GM12875 (cell line): ENCODE data around the gene MIA2.
"Not testable (repeated sequence)": the region's sequence is repeated elsewhere in the genome, so short reads cannot be mapped to it uniquely, and the experiment has no call there.

Experiments used
- H3K4me3 ChIP-seq: one replicate; pipeline ENCODE4 v1.5.1; 2011; ENCODE audit warnings: low read depth, low read length, control low read depth
- TF ChIP-seq, protein P1 (sequence below): IDR thresholded peaks from 2 replicates; pipeline ENCODE4 v1.5.1; 2011; ENCODE audit warnings: low read depth, mild to moderate bottlenecking, control low read depth, inconsistent platforms, low read length, moderate library complexity, borderline replicate concordance; ENCODE audit not compliant: insufficient read depth

Gene MIA2

DNA sequence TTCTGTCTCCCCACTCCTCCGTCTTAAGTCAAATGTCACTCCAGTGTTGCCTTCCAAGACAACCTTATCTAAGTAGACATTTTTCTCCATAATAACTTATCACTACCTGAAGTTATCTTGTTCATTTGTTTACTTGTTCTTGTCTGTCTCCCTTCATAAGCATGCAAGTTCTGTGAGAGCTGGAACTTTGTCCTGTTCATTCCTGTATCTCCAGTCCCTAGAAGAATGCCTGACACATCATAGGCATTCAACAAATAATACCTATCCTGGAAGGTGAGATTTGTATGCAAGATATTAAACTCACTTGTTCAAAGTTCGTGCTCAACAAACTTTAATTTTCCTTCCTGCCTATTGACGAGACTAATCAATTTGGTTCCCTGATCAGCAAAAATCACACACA lies 5.7 kb upstream of the MIA2 start:
- TF ChIP-seq, protein P1, sequence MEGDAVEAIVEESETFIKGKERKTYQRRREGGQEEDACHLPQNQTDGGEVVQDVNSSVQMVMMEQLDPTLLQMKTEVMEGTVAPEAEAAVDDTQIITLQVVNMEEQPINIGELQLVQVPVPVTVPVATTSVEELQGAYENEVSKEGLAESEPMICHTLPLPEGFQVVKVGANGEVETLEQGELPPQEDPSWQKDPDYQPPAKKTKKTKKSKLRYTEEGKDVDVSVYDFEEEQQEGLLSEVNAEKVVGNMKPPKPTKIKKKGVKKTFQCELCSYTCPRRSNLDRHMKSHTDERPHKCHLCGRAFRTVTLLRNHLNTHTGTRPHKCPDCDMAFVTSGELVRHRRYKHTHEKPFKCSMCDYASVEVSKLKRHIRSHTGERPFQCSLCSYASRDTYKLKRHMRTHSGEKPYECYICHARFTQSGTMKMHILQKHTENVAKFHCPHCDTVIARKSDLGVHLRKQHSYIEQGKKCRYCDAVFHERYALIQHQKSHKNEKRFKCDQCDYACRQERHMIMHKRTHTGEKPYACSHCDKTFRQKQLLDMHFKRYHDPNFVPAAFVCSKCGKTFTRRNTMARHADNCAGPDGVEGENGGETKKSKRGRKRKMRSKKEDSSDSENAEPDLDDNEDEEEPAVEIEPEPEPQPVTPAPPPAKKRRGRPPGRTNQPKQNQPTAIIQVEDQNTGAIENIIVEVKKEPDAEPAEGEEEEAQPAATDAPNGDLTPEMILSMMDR, result no peak
- H3K4me3 ChIP-seq, result no peak overlapping the region

DNA sequence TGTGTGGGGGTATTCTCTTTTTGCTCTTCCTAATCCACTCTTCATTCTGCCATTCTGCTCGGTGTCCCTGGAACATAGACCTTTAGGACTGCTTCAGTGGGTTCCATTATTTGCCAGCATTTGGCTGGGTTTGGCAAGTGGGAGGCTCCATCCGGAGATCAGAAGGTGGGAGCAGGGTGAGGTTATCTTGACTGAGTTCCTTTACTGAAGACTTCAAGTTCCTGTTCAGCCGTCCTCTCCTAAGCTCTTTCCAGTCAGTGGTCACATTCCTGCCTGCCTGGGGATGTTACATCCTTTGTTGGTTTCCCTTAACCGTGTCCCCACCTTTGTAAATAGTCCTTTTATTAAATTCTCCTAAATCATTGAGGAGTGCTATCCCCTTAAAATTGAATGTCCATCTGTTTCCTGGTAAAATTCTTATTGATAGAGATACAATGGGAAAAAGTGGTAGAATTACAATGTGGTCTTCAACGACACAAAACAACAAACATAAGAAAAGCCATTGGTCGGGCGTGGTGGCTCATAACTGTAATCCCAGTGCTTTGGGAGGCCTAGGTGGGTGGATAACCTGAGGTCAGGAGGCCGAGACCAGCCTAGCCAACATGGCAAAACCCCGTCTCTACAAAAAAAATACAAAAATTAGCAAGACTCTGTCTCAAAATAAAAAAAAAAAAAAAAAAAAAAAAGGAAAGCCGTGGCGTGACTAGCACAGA lies 5.0 kb upstream of the MIA2 start:
- TF ChIP-seq, protein P1, result no peak
- H3K4me3 ChIP-seq, result no peak overlapping the region

DNA sequence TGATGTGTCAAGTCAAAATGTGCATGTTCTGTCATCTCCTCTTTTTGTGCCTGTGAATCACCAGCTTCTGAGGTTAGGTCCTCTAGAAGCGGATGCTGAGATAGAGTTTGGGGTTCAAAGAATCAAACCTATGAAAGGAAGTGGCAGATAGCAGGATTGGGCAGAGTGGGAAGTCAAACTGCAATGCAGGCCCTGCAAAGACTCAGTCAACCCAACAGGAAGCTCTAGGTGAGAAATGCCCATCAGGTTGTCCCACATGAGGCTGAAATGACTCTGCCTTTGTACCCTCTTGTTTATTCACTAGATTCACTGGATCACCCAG lies 4.5 kb upstream of the MIA2 start:
- H3K4me3 ChIP-seq, result no peak overlapping the region
- TF ChIP-seq, protein P1, result no peak

DNA sequence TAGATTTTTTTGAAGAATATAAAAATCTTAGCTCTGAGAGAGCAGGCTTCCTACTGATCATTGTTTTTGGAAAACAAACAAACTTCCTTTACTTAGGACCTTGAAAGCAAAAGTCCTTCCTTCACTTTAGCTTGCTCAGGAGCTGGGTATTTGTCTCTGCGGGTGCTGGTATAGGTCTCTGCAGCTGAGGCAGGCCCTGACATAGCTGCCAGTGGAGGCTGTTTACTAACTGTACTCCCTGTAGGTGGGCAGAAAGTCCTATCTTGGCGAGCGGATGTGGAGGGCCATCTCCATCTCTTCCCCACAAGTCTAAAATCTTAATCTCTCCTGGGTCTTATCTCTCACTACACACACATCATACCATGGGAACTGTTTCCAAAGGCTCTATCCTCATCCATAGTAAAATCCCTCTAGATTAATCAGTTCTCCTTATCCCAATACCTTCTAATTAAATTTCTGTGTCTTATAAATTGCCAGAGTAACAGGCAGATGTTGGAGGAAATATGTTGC lies 4.1 kb upstream of the MIA2 start:
- H3K4me3 ChIP-seq, result no peak overlapping the region
- TF ChIP-seq, protein P1, result no peak

DNA sequence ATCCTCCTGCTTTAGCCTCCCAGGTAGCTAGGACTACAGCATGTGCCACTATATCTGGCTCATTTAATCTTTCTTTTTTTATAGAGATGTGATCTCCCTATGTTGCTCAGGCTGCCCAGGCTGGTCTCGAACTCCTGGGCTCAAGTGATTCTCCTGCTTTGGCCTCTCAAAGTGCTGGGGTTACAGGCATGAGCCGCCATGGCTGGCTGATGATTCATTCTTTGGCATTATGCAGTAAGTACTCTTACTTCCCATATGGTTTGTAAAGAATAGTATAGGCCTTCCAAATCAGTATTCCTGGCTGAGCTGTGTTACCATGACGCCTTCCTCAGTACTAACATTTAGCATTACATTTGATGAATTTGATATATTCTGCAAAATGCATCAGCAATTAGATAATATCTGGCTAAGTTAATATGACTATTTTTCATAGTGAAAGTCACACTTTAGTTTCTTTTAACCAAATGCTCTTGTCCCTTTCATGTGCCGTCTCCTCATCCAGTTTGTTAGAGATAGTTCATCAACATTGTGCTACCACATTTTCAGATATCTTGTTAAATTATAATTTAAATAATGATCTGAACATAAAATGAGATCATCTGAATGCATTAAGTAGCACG lies 3.2 kb upstream of the MIA2 start:
- TF ChIP-seq, protein P1, result no peak
- H3K4me3 ChIP-seq, result no peak overlapping the region

DNA sequence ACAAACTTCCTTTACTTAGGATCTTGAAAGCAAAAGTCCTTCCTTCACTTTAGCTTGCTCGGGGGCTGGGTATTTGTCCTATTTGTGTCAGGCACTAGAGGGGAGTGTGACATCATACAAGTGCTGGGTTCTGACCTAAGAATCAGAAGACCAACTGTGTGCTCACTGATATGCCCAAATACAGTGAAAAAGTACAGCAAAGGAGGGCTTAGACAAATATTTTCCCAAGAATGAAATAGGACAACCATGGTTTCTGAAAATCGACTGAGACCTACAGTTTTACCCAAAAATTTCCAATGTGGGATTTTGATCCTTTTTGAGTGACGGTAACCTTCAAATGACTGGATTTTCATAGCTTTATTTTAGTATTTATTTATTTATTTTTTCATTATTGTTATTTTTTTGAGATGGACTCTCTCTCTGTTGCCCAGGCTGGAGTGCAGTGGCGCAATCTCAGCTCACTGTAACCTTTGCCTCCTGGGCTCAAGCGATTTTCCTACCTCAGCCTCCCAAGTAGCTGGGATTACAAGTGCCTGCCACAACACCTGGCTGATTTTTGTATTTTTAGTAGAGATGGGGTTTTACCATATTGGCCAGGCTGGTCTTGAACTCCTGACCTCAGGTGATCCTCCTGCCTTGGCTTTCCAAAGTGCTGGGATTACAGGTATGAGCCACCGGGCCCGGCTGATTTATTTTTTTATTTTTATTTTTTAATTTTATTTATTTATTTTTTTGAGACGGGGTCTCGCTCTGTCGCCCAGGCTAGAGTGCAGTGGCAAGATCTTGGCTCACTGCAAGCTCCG lies 1.8 kb upstream of the MIA2 start:
- H3K4me3 ChIP-seq, result not testable (repeated sequence)

DNA sequence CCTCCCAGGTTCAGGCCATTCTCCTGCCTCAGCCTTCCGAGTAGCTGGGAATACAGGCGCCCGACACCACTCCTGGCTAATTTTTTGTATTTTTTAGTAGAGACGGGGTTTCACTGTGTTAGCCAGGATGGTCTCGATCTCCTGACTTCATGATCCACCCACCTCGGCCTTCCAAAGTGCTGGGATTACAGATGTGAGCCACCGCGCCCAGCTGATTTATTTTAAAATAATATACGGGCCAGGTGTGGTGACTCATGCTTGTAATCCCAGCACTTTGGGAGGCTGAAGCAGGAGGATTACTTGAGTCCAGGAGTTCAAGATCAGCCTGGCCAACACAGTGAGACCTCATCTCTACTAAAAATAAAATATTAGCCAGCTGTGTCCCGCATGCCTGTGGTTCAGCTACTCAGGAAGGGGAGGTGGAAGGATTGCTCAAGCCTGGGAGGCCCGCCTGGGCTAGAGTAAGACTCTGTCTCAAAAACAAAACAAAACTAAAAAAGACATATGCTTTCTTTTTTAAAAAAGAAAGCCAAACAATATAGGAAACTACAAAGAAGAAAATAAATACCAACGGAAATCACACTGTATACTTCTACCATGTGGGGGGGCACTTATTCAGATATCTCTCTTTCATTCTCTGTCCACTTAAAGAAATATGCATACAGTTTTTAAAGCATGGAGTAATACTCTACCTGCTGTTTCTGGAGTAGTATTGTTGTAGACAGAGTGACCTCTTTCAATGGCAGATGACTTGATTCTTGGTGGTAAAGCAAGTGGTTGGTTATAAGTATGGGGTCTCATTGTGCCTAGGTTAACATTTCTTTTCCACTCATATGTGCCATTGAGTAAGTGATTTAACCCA lies 930 bp upstream of the MIA2 start:
- TF ChIP-seq, protein P1, result no peak
- H3K4me3 ChIP-seq, result no peak overlapping the region

DNA sequence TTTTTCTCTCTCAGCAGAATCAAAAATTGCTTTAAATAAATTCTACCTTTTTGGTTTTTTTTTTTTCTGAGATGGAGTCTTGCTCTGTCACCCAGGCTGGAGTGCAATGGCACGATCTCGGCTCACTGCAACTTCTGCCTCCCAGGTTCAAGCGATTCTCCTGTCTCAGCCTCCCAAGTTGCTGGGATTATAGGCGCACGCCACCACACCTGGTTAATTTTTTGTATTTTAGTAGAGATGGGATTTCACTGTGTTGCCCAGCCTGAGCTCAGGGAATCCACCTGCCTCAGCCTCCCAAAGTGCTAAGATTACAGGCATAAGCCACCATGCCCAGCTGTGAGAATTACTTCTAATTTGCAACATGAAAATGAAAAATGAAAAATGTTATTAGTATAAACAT lies 1.3 kb downstream of the MIA2 start:
- not testable (repeated sequence) for H3K4me3 ChIP-seq

DNA sequence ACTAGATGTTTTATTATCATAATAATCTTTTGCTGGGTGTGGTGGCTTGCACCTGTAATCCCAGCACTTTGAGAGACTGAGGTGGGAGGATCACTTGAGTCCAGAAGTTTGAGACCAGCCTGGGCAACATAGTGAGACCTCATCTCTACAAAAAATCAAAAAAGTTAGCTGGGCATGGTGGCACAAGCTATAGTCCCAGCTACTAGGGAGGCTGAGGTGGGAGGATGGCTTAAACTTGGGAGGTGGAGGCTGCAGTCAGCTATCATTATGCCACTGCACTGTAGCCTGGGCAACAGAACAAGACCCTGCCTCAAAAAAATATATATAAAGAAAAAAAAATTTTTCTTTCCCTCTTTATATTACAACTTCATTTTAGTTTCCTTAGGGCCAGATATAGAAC lies 1.8 kb downstream of the MIA2 start:
- H3K4me3 ChIP-seq, result not testable (repeated sequence)
